H9 (cell line): ENCODE data around the gene ARNT2. TPM values are rescaled to one million over a fixed set of nuclear protein-coding genes. Genes with fewer than 3 reads are reported as not detected.

Source experiments
- DNase-seq: peaks from one replicate; pipeline ENCODE4 v3.0.0-alpha.2; 2017
- H2AFZ ChIP-seq: one replicate; pipeline ENCODE4 v1.6.1; 2013; ENCODE audit warnings: mild to moderate bottlenecking, low read length, control low read depth, moderate library complexity
- H2AK5ac ChIP-seq: 2 replicates; pipeline ENCODE4 v1.6.1; 2013; ENCODE audit warnings: low read length, control low read depth, mixed read lengths; ENCODE audit not compliant: insufficient read length
- H2BK120ac ChIP-seq: one replicate; pipeline ENCODE4 v1.6.1; 2013; ENCODE audit warnings: low read depth, mild to moderate bottlenecking, low read length, control low read depth, inconsistent platforms; ENCODE audit not compliant: poor library complexity, severe bottlenecking
- H2BK12ac ChIP-seq: 2 replicates; pipeline ENCODE4 v1.6.1; 2013; ENCODE audit warnings: low read length, control low read depth, mixed read lengths, low read depth; ENCODE audit not compliant: insufficient read length
- H2BK15ac ChIP-seq: 2 replicates; pipeline ENCODE4 v1.6.1; 2013; ENCODE audit warnings: low read depth, low read length, control low read depth
- H2BK20ac ChIP-seq: one replicate; pipeline ENCODE4 v1.6.1; 2013; ENCODE audit warnings: low read depth, mild to moderate bottlenecking, low read length, control low read depth, inconsistent platforms; ENCODE audit not compliant: poor library complexity, severe bottlenecking
- H2BK5ac ChIP-seq: 2 replicates; pipeline ENCODE4 v1.6.1; 2013; ENCODE audit warnings: low read length, control low read depth, mixed read lengths; ENCODE audit not compliant: insufficient read length
- H3K14ac ChIP-seq: 2 replicates; pipeline ENCODE4 v1.6.1; 2013; ENCODE audit warnings: low read length, control low read depth; ENCODE audit not compliant: insufficient read depth
- H3K18ac ChIP-seq: 2 replicates; pipeline ENCODE4 v1.6.1; 2013; ENCODE audit warnings: low read depth, mild to moderate bottlenecking, mixed read lengths, low read length, control low read depth; ENCODE audit not compliant: insufficient read length
- H3K23ac ChIP-seq: 2 replicates; pipeline ENCODE4 v1.6.1; 2013; ENCODE audit warnings: low read length, control low read depth, mixed read lengths, low read depth; ENCODE audit not compliant: insufficient read length
- H3K23me2 ChIP-seq: 2 replicates; pipeline ENCODE4 v1.6.1; 2013; ENCODE audit warnings: low read depth, mild to moderate bottlenecking, mixed read lengths, low read length, control low read depth; ENCODE audit not compliant: insufficient read length, poor library complexity, severe bottlenecking
- H3K27ac ChIP-seq: 2 replicates; pipeline ENCODE4 v1.5.1; 2013; ENCODE audit warnings: low read length, control low read depth, mixed read lengths, low read depth; ENCODE audit not compliant: insufficient read length
- H3K27me3 ChIP-seq: 2 replicates; pipeline ENCODE4 v1.6.1; 2013; ENCODE audit warnings: low read length, control low read depth, inconsistent platforms; ENCODE audit not compliant: insufficient read depth
- H3K4ac ChIP-seq: 2 replicates; pipeline ENCODE4 v1.6.1; 2013; ENCODE audit warnings: low read depth, mild to moderate bottlenecking, control low read depth, inconsistent platforms, low read length, moderate library complexity
- H3K4me1 ChIP-seq: 2 replicates; pipeline ENCODE4 v1.6.1; 2013; ENCODE audit warnings: low read length, control low read depth, inconsistent platforms; ENCODE audit not compliant: insufficient read depth
- H3K4me2 ChIP-seq: 2 replicates; pipeline ENCODE4 v1.6.1; 2013; ENCODE audit warnings: low read length, control low read depth, mixed read lengths; ENCODE audit not compliant: insufficient read length, insufficient read depth
- H3K56ac ChIP-seq: 2 replicates; pipeline ENCODE4 v1.6.1; 2013; ENCODE audit warnings: low read depth, mild to moderate bottlenecking, mixed read lengths, low read length, control low read depth; ENCODE audit not compliant: insufficient read length
- H3K79me1 ChIP-seq: 2 replicates; pipeline ENCODE4 v1.6.1; 2013; ENCODE audit warnings: low read depth, mild to moderate bottlenecking, moderate library complexity, low read length, control low read depth, inconsistent platforms; ENCODE audit not compliant: insufficient read depth, poor library complexity, severe bottlenecking
- H3K79me2 ChIP-seq: 2 replicates; pipeline ENCODE4 v1.6.1; 2013; ENCODE audit warnings: low read length, control low read depth, inconsistent platforms; ENCODE audit not compliant: insufficient read depth
- H3K9ac ChIP-seq: 2 replicates; pipeline ENCODE4 v1.6.1; 2013; ENCODE audit warnings: low read length, control low read depth, mixed read lengths; ENCODE audit not compliant: insufficient read length; ENCODE audit errors: extremely low read depth
- H3K9me3 ChIP-seq: one replicate; pipeline ENCODE4 v1.6.1; 2013; ENCODE audit warnings: low read depth, low read length, inconsistent platforms; ENCODE audit not compliant: control insufficient read depth
- H3T11ph ChIP-seq: one replicate; pipeline ENCODE4 v1.6.1; 2013; ENCODE audit warnings: mild to moderate bottlenecking, low read length, control low read depth, inconsistent platforms
- H4K20me1 ChIP-seq: one replicate; pipeline ENCODE4 v1.6.1; 2013; ENCODE audit not compliant: control insufficient read depth, insufficient read length, insufficient read depth
- H4K5ac ChIP-seq: 2 replicates; pipeline ENCODE4 v1.6.1; 2013; ENCODE audit warnings: low read depth, mild to moderate bottlenecking, mixed read lengths, low read length, control low read depth; ENCODE audit not compliant: insufficient read length
- H4K8ac ChIP-seq: replicated peaks from 2 replicates; pipeline ENCODE4 v1.6.1; 2013; ENCODE audit warnings: low read length, control low read depth, mixed read lengths, low read depth; ENCODE audit not compliant: insufficient read length
- H4K91ac ChIP-seq: 2 replicates; pipeline ENCODE4 v1.6.1; 2013; ENCODE audit warnings: low read depth, mild to moderate bottlenecking, moderate library complexity, mixed read lengths, low read length, control low read depth; ENCODE audit not compliant: insufficient read length
- H3K27ac Mint-ChIP-seq, 3 experiments: 2 replicates in 2 of 3; 3 replicates in 1 of 3; pipeline ENCODE4 v1.8.0; 2020 to 2021; ENCODE audit warnings: mixed read lengths in 3 of 3, mild to moderate bottlenecking in 1 of 3, moderate library complexity in 1 of 3
- H3K27me3 Mint-ChIP-seq: 2 replicates; pipeline ENCODE4 v1.8.0; 2021; ENCODE audit warnings: low read depth, mild to moderate bottlenecking, moderate library complexity, mixed read lengths
- H3K36me3 Mint-ChIP-seq, 3 experiments: 2 replicates in 2 of 3; 3 replicates in 1 of 3; pipeline ENCODE4 v1.8.0; 2020 to 2021; ENCODE audit warnings: low read depth in 3 of 3, mixed read lengths in 3 of 3; ENCODE audit not compliant: insufficient read depth in 1 of 3
- H3K4me1 Mint-ChIP-seq, 2 experiments: 2 replicates each; pipeline ENCODE4 v1.8.0; 2020; ENCODE audit warnings: mixed read lengths in 2 of 2
- H3K4me3 Mint-ChIP-seq, 2 experiments: 2 replicates in 1 of 2; 3 replicates in 1 of 2; pipeline ENCODE4 v1.8.0; 2020 to 2021; ENCODE audit warnings: mild to moderate bottlenecking in 2 of 2, mixed read lengths in 2 of 2, moderate library complexity in 1 of 2
- H3K9me3 Mint-ChIP-seq, 2 experiments: 2 replicates in 1 of 2; 3 replicates in 1 of 2; pipeline ENCODE4 v1.8.0; 2020; ENCODE audit warnings: mild to moderate bottlenecking in 2 of 2, mixed read lengths in 2 of 2, moderate library complexity in 1 of 2
- CTCF ChIP-seq: fragments of 200-600 bp; sonication (generic); conservative IDR thresholded peaks from 3 replicates; pipeline ENCODE4 v1.8.0; 2021; ENCODE audit warnings: antibody characterized with exemption, mild to moderate bottlenecking
- WGBS: extraction: QIAGEN DNeasy Blood & Tissue Kit; methylation state at CpG from one replicate; pipeline ENCODE4 v1.1.7; 2013; ENCODE audit warnings: missing lambda C conversion rate, low lambda C conversion rate, mixed read lengths; ENCODE audit not compliant: insufficient read length; ENCODE audit errors: extremely low coverage; 5-methylcytosine and 5-hydroxymethylcytosine counted together
- total RNA-seq: library from RNA; stranded (reverse); gene quantifications from 2 replicates; pipeline ENCODE4 v1.2.1, GENCODE V29; 2021

The ARNT2 gene
- total RNA-seq, 1 experiment from 2014 or later, result 10.5 TPM

- Histone ChIP-seq H4K5ac (no peak overlapping the region), H3K79me2 (no peaks in the 10 kb centered on the region), H3K79me1 (no peaks in the 10 kb centered on the region), H2AK5ac (no peak overlapping the region), H2BK15ac (no peak overlapping the region), H2BK20ac (no peak overlapping the region), H3K4me2 (no peak overlapping the region), H3K4ac (no peak overlapping the region), H3K9ac (no peak overlapping the region), H3K27me3 (no peaks in the 10 kb centered on the region), H2BK120ac (no peak overlapping the region), H3K18ac (no peak overlapping the region), H3K9me3 (no peaks in the 10 kb centered on the region), H4K20me1 (no peaks in the 10 kb centered on the region), H3K27ac (no peak overlapping the region), H2BK5ac (no peak overlapping the region), H2AFZ (no peak overlapping the region), H3K23me2 (no peaks in the 10 kb centered on the region), H3K23ac (no peak overlapping the region), H3K56ac (no peak overlapping the region), H2BK12ac (no peak overlapping the region), H4K91ac (no peak overlapping the region), H3K14ac (no peak overlapping the region), H3T11ph (no peak overlapping the region), H4K8ac (no peak overlapping the region), H3K4me1 (no peaks in the 10 kb centered on the region; the same call in 1 of the 2 replicates)
- Mint-ChIP-seq H3K9me3 (no peaks in the 10 kb centered on the region; a peak in 1 of 5 replicates), H3K4me3 (no peak overlapping the region), H3K4me1 (peaks cover 12 to 16% of the 10 kb centered on the region in 2 experiments), H3K27ac (no peak overlapping the region), H3K36me3 (no peaks in the 10 kb centered on the region), H3K27me3 (peaks cover 7% of the 10 kb centered on the region; the same call in 1 of the 2 replicates)
- no CpG with 5 or more reads among the region's 3 CpGs for WGBS
- TF ChIP-seq CTCF, result no peak
- DNase-seq, result no peak
These were observed 21.9 kb upstream of the ARNT2 start for GRCh38 chr15:80382285-80382684.
